GM20000 (cell line): Measurements from ENCODE around the gene MRPL37.

ENCODE experiments used
- DNase-seq: peaks from one replicate; pipeline ENCODE4 v3.0.0; 2012; ENCODE audit warnings: low spot score
- CTCF ChIP-seq: IDR thresholded peaks from 2 replicates; pipeline ENCODE4 v1.5.1; 2012; ENCODE audit warnings: mild to moderate bottlenecking, control low read depth; ENCODE audit errors: extremely low read depth, missing control alignments

Gene MRPL37

GRCh38 chr1:54266908-54267307, 66.9 kb downstream of the MRPL37 start:
- no peak for TF ChIP-seq CTCF
- no peak for DNase-seq
